CD4-positive, CD25-positive, alpha-beta regulatory T cell (primary cell): Measurements from ENCODE around the gene SLC35G2. TPM values are rescaled to one million over a fixed set of nuclear protein-coding genes. Genes with fewer than 3 reads are reported as not detected.
"Not testable (repeated sequence)": the region's sequence is repeated elsewhere in the genome, so short reads cannot be mapped to it uniquely, and the experiment has no call there.

Source experiments
- ATAC-seq, 2 donors: fragments of 150-1000 bp; cut with Tn5 transposase; one replicate each; pipeline ENCODE4 v1.10.0; 2021; ENCODE audit warnings: low read depth in 2 of 2, moderate number of reproducible peaks in 2 of 2, moderate library complexity in 1 of 2
- DNase-seq, 3 donors: peaks; one replicate each; pipeline versions ENCODE4 v3.0.0 to v3.0.0-alpha.2; 2012 to 2022; ENCODE audit warnings: mixed read lengths in 1 of 3
- H3K27ac ChIP-seq: one replicate; pipeline ENCODE4 v1.7.0; 2013; ENCODE audit warnings: mild to moderate bottlenecking, low read length; ENCODE audit not compliant: insufficient read depth, poor library complexity, severe bottlenecking
- H3K27me3 ChIP-seq: one replicate; pipeline ENCODE4 v1.7.0; 2013; ENCODE audit warnings: low read length; ENCODE audit not compliant: control insufficient read depth, insufficient read depth
- H3K36me3 ChIP-seq: one replicate; pipeline ENCODE4 v1.7.0; 2013; ENCODE audit warnings: mild to moderate bottlenecking, low read length, moderate library complexity; ENCODE audit not compliant: control insufficient read depth, insufficient read depth
- H3K4me1 ChIP-seq: 2 replicates; pipeline ENCODE4 v1.7.0; 2013; ENCODE audit warnings: mild to moderate bottlenecking, low read length; ENCODE audit not compliant: insufficient read depth, control insufficient read depth, poor library complexity, severe bottlenecking
- H3K4me3 ChIP-seq: one replicate; pipeline ENCODE4 v1.7.0; 2013; ENCODE audit warnings: low read depth, mild to moderate bottlenecking, low read length, moderate library complexity
- H3K9me3 ChIP-seq, 2 experiments: 1 replicate in 1 of 2; 2 replicates in 1 of 2; pipeline ENCODE4 v1.7.0; 2013; ENCODE audit warnings: low read length in 2 of 2, mild to moderate bottlenecking in 1 of 2, moderate library complexity in 1 of 2; ENCODE audit not compliant: control insufficient read depth in 2 of 2
- H3K27ac Mint-ChIP-seq, 3 donors: one replicate each; pipeline ENCODE4 v1.8.0; 2020 to 2022; ENCODE audit warnings: mild to moderate bottlenecking in 3 of 3, mixed read lengths in 3 of 3, moderate library complexity in 2 of 3
- H3K27me3 Mint-ChIP-seq: one replicate; pipeline ENCODE4 v1.8.0; 2022; ENCODE audit warnings: mild to moderate bottlenecking, mixed read lengths
- H3K36me3 Mint-ChIP-seq: one replicate; pipeline ENCODE4 v1.8.0; 2020; ENCODE audit warnings: mixed read lengths
- H3K4me1 Mint-ChIP-seq, 4 donors: one replicate each; pipeline ENCODE4 v1.8.0; 2020 to 2022; ENCODE audit warnings: mixed read lengths in 4 of 4, mild to moderate bottlenecking in 1 of 4
- H3K4me3 Mint-ChIP-seq, 4 donors: one replicate each; pipeline ENCODE4 v1.8.0; 2020 to 2022; ENCODE audit warnings: mild to moderate bottlenecking in 4 of 4, mixed read lengths in 4 of 4, moderate library complexity in 3 of 4
- H3K9me3 Mint-ChIP-seq, 7 donors: one replicate each; pipeline ENCODE4 v1.8.0; 2020 to 2022; ENCODE audit warnings: mixed read lengths in 7 of 7, mild to moderate bottlenecking in 3 of 7, moderate library complexity in 2 of 7
- polyA plus RNA-seq, 4 donors: library from polyadenylated mRNA; unstranded; fragments of 300-500 nt; fragmentation: Illumina TruSeq; gene quantifications; one replicate each; pipeline ENCODE4 v1.2.3, GENCODE V29; 2021
- total RNA-seq: library from RNA; stranded (reverse); gene quantifications from one replicate; pipeline ENCODE4 v1.2.3, GENCODE V29; 2022

Gene SLC35G2
- total and polyA plus RNA-seq, 5 donors from 2014 or later = 0.06 to 0.44 (median 0.10) TPM; not detected in 2

- H3K4me1 ChIP-seq = peaks cover 25% of the 10 kb centered on the region
- Mint-ChIP-seq H3K4me1 (peaks cover 16 to 54% (median 39%) of the 10 kb centered on the region in 4 donors), H3K9me3 (peaks cover 0 to 4% (median 0%) of the 10 kb centered on the region in 7 donors), H3K27me3 (peaks cover 3% of the 10 kb centered on the region), H3K4me3 (peak overlapping the region in 1 of 4 donors; percentile 59), H3K27ac (peak overlapping the region in 2 of 3 donors; percentile 30 to 69), H3K36me3 (peaks cover 26% of the 10 kb centered on the region)
- peak overlapping the region; percentile 9 for H3K4me3 ChIP-seq
- H3K9me3 ChIP-seq = peaks cover 4 to 9% of the 10 kb centered on the region in 2 experiments
- H3K27ac ChIP-seq = no peak overlapping the region
- DNase-seq = no peak
- H3K27me3 ChIP-seq = no peaks in the 10 kb centered on the region
- ATAC-seq = no peak
- H3K36me3 ChIP-seq = no peaks in the 10 kb centered on the region
Measured at GRCh38 chr3:136856665-136857064, 37.7 kb downstream of the SLC35G2 start.

- H3K27me3 ChIP-seq = no peaks in the 10 kb centered on the region
- H3K27ac ChIP-seq = no peak overlapping the region
- H3K27me3 Mint-ChIP-seq = peaks cover 9% of the 10 kb centered on the region
- no peaks in the 10 kb centered on the region for H3K36me3 ChIP-seq
- DNase-seq (no peak), ATAC-seq (no peak)
- peaks cover 4 to 9% of the 10 kb centered on the region in 2 experiments for H3K9me3 ChIP-seq
- peaks cover 26% of the 10 kb centered on the region for H3K36me3 Mint-ChIP-seq
- H3K4me1 ChIP-seq = peaks cover 32% of the 10 kb centered on the region
- H3K4me1 Mint-ChIP-seq = peaks cover 19 to 61% (median 45%) of the 10 kb centered on the region in 4 donors
- H3K4me3 Mint-ChIP-seq = peak overlapping the region in 2 of 4 donors; percentile 47 to 58
- peaks cover 0 to 4% (median 0%) of the 10 kb centered on the region in 7 donors for H3K9me3 Mint-ChIP-seq
- no peak overlapping the region for H3K27ac Mint-ChIP-seq
- H3K4me3 ChIP-seq = no peak overlapping the region
Measured at GRCh38 chr3:136858381-136858780, 39.5 kb downstream of the SLC35G2 start.

- peak overlapping the region; percentile 94 for H3K27ac ChIP-seq
- H3K36me3 Mint-ChIP-seq = peaks cover 12% of the 10 kb centered on the region
- no peaks in the 10 kb centered on the region for H3K27me3 ChIP-seq
- peak overlapping the region; percentile 97 to 99 (median 99) for H3K27ac Mint-ChIP-seq
- H3K36me3 ChIP-seq = no peaks in the 10 kb centered on the region
- H3K9me3 ChIP-seq = peaks cover 4 to 9% of the 10 kb centered on the region in 2 experiments
- peaks cover 26 to 75% (median 46%) of the 10 kb centered on the region in 4 donors for H3K4me1 Mint-ChIP-seq
- peaks cover 48% of the 10 kb centered on the region for H3K4me1 ChIP-seq
- peak overlapping the region; percentile 93 to 100 (median 97) for H3K4me3 Mint-ChIP-seq
- peaks cover 9% of the 10 kb centered on the region for H3K27me3 Mint-ChIP-seq
- ATAC-seq (no peak), DNase-seq (no peak)
- peaks cover 0 to 4% (median 0%) of the 10 kb centered on the region in 7 donors for H3K9me3 Mint-ChIP-seq
- peak overlapping the region; percentile 95 for H3K4me3 ChIP-seq
Measured at GRCh38 chr3:136860541-136860940, 41.6 kb downstream of the SLC35G2 start.

- ATAC-seq = peak; percentile 97 to 98
- H3K27ac ChIP-seq = peak within 1 kb of the TSS; percentile 94
- peak within 1 kb of the TSS; percentile 93 to 100 (median 97) for H3K4me3 Mint-ChIP-seq
- peak within 1 kb of the TSS; percentile 97 to 99 (median 99) for H3K27ac Mint-ChIP-seq
- peaks cover 0 to under 1% (median 0%) of the 10 kb centered on the region in 7 donors for H3K9me3 Mint-ChIP-seq
- no peaks in the 10 kb centered on the region for H3K27me3 ChIP-seq
- H3K4me1 Mint-ChIP-seq = peaks cover 31 to 78% (median 48%) of the 10 kb centered on the region in 4 donors
- peaks cover 46% of the 10 kb centered on the region for H3K4me1 ChIP-seq
- H3K4me3 ChIP-seq = peak within 1 kb of the TSS; percentile 99
- peaks cover under 1 to 3% of the 10 kb centered on the region in 2 experiments for H3K9me3 ChIP-seq
- DNase-seq = peak; percentile 98 to 99 (median 98)
- H3K27me3 Mint-ChIP-seq = peaks cover 9% of the 10 kb centered on the region
- H3K36me3 Mint-ChIP-seq = peaks cover 9% of the 10 kb centered on the region
- H3K36me3 ChIP-seq = no peaks in the 10 kb centered on the region
Measured at GRCh38 chr3:136861890-136862616, 43.1 kb downstream of the SLC35G2 start, which contains the start of gene NCK1. Gene NCK1, plus strand, starts transcription at chr3:136862208. Its CDS starts 65,794 bp downstream, at chr3:136928002.

GRCh38 chr3:136862617-136863322, 43.8 kb downstream of the SLC35G2 start:
- peaks cover 0 to 3% (median 0%) of the 10 kb centered on the region in 7 donors for H3K9me3 Mint-ChIP-seq
- peaks cover 9% of the 10 kb centered on the region for H3K27me3 Mint-ChIP-seq
- H3K27ac ChIP-seq = peak overlapping the region; percentile 94
- peaks cover 48% of the 10 kb centered on the region for H3K4me1 ChIP-seq
- no peaks in the 10 kb centered on the region for H3K27me3 ChIP-seq
- H3K4me3 ChIP-seq = peak overlapping the region; percentile 99
- H3K27ac Mint-ChIP-seq = peak overlapping the region; percentile 39 to 99 (median 97)
- peaks cover 13% of the 10 kb centered on the region for H3K36me3 Mint-ChIP-seq
- no peak for ATAC-seq
- H3K36me3 ChIP-seq = peaks cover 5% of the 10 kb centered on the region
- DNase-seq = peak; percentile 10 to 66 (median 45)
- H3K4me1 Mint-ChIP-seq = peaks cover 36 to 81% (median 50%) of the 10 kb centered on the region in 4 donors
- H3K9me3 ChIP-seq = no peaks in the 10 kb centered on the region
- peak overlapping the region; percentile 93 to 100 (median 97) for H3K4me3 Mint-ChIP-seq

- Histone ChIP-seq H3K27me3 (no peaks in the 10 kb centered on the region), H3K4me3 (no peak overlapping the region), H3K27ac (no peak overlapping the region), H3K9me3 (no peaks in the 10 kb centered on the region), H3K36me3 (peaks cover 37% of the 10 kb centered on the region), H3K4me1 (peaks cover 24% of the 10 kb centered on the region)
- Mint-ChIP-seq H3K9me3 (peaks cover 0 to 10% (median 3%) of the 10 kb centered on the region in 7 donors), H3K27ac (no peak overlapping the region), H3K36me3 (peaks cover 48% of the 10 kb centered on the region), H3K4me1 (peaks cover 33 to 80% (median 51%) of the 10 kb centered on the region in 4 donors), H3K4me3 (peak overlapping the region in 2 of 4 donors; percentile 15 to 68), H3K27me3 (no peaks in the 10 kb centered on the region)
- DNase-seq (no peak), ATAC-seq (no peak)
Measured at GRCh38 chr3:136869282-136869681, 50.4 kb downstream of the SLC35G2 start.

- Histone ChIP-seq H3K4me1 (peaks cover 17% of the 10 kb centered on the region), H3K36me3 (peaks cover 43% of the 10 kb centered on the region)
- not testable (repeated sequence) for H3K4me3 ChIP-seq, H3K27ac ChIP-seq, H3K9me3 Mint-ChIP-seq, H3K9me3 ChIP-seq, H3K27me3 ChIP-seq, H3K27me3 Mint-ChIP-seq, ATAC-seq, DNase-seq
- Mint-ChIP-seq H3K4me3 (peak overlapping the region; percentile 12 to 40 (median 32)), H3K4me1 (peaks cover 36 to 79% (median 56%) of the 10 kb centered on the region in 4 donors), H3K36me3 (peaks cover 44% of the 10 kb centered on the region), H3K27ac (peak overlapping the region in 2 of 3 donors; percentile 39 to 75)
Measured at GRCh38 chr3:136872258-136872657, 53.3 kb downstream of the SLC35G2 start.
